22Rv1 (cell line): Measurements from ENCODE around the gene MAT2A.

Experiments used
- ZFX ChIP-seq: fragments of 450-650 bp; IDR thresholded peaks from 2 replicates; pipeline ENCODE4 v1.6.1; 2017; ENCODE audit warnings: antibody characterized with exemption, borderline replicate concordance
- TF ChIP-seq, protein P1 (sequence below): fragments of 450-650 bp; IDR thresholded peaks from 2 replicates; pipeline ENCODE4 v1.5.1; 2017; ENCODE audit warnings: mild to moderate bottlenecking

DNA sequence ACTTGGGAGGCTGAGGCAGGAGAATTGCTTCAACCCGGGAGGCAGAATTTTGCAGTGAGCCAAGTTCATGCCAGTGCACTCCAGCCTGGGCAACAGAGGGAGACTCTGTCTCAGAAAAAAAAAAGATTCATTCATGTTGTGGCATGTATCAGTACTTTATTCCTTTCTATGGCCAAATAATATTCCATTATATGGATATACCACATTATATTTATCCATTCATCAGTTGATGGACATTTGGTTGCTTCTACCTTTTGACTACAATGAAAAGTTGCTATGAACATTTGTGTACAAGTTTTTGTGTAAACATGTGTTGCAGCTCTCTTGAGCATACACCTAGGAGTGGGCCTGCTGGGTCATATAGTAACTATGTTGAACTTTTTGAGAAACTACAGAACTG is 9.2 kb upstream of the MAT2A start:
- TF ChIP-seq, protein P1, sequence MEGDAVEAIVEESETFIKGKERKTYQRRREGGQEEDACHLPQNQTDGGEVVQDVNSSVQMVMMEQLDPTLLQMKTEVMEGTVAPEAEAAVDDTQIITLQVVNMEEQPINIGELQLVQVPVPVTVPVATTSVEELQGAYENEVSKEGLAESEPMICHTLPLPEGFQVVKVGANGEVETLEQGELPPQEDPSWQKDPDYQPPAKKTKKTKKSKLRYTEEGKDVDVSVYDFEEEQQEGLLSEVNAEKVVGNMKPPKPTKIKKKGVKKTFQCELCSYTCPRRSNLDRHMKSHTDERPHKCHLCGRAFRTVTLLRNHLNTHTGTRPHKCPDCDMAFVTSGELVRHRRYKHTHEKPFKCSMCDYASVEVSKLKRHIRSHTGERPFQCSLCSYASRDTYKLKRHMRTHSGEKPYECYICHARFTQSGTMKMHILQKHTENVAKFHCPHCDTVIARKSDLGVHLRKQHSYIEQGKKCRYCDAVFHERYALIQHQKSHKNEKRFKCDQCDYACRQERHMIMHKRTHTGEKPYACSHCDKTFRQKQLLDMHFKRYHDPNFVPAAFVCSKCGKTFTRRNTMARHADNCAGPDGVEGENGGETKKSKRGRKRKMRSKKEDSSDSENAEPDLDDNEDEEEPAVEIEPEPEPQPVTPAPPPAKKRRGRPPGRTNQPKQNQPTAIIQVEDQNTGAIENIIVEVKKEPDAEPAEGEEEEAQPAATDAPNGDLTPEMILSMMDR = no peak
- no peak for TF ChIP-seq ZFX
